HG02588 (cell line): ENCODE measurements around the gene MOB3B.

Source experiments
- ATAC-seq: cut with Tn5 transposase; IDR thresholded peaks from one replicate; pipeline ENCODE4 v1.9.1; 2021; ENCODE audit warnings: mild to moderate bottlenecking, moderate library complexity; ENCODE audit not compliant: unreplicated experiment

MOB3B gene

GRCh38 chr9:27293996-27294395, 235.6 kb downstream of the MOB3B start:
- ATAC-seq: no peak

GRCh38 chr9:27292659-27293405, 236.8 kb downstream of the MOB3B start:
- no peak for ATAC-seq

GRCh38 chr9:27291292-27291691, 238.3 kb downstream of the MOB3B start:
- no peak for ATAC-seq

- ATAC-seq: no peak
Measured at GRCh38 chr9:27282269-27282668, 247.3 kb downstream of the MOB3B start.

GRCh38 chr9:27280860-27281259, 248.8 kb downstream of the MOB3B start:
- no peak for ATAC-seq

GRCh38 chr9:27280249-27280648, 249.4 kb downstream of the MOB3B start:
- ATAC-seq: no peak

GRCh38 chr9:27279611-27280010, 250.0 kb downstream of the MOB3B start:
- ATAC-seq: no peak

GRCh38 chr9:27278374-27278773, 251.2 kb downstream of the MOB3B start:
- ATAC-seq: no peak

- ATAC-seq: no peak
Measured at GRCh38 chr9:27276193-27277030, 253.2 kb downstream of the MOB3B start.
